HG02943 (cell line): ENCODE results near the gene DLK2.
"Not testable (repeated sequence)": the region's sequence is repeated elsewhere in the genome, so short reads cannot be mapped to it uniquely, and the experiment has no call there.

Experiments used
- ATAC-seq: cut with Tn5 transposase; IDR thresholded peaks from one replicate; pipeline ENCODE4 v1.9.1; 2021; ENCODE audit warnings: mild to moderate bottlenecking, low read depth, moderate library complexity; ENCODE audit not compliant: unreplicated experiment

Gene DLK2

GRCh38 chr6:43481591-43482236 is 26.4 kb upstream of the DLK2 start:
- ATAC-seq, result no peak

DNA sequence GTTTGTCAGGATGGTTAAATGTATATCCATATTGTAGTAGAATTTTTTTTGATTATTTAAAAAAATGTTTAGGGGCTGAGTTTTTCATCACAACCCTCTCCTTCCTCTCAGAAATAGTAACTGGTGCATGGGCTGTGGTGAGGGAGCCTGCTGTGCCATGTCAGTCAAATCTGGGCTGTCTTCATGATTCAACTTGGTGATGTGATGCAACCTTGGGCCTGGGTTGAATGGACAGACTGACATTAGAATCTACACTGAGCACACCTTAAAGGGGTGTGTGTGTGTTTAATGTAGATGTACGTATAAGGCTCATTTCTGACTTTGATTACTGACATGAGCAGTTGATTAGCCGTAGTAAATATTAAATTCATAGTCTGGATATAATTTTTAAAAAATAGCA is 25.7 kb upstream of the DLK2 start:
- ATAC-seq, result no peak

- peak; percentile 15 for ATAC-seq
These were observed 22.6 kb upstream of the DLK2 start for GRCh38 chr6:43478008-43478372.

- ATAC-seq, result peak; percentile 82
These were observed 22.1 kb upstream of the DLK2 start, which contains the start of gene TJAP1 for GRCh38 chr6:43477235-43478007. TSS of gene TJAP1 (plus strand) at chr6:43477570. CDS start at chr6:43499002, 21,432 bp downstream.

DNA sequence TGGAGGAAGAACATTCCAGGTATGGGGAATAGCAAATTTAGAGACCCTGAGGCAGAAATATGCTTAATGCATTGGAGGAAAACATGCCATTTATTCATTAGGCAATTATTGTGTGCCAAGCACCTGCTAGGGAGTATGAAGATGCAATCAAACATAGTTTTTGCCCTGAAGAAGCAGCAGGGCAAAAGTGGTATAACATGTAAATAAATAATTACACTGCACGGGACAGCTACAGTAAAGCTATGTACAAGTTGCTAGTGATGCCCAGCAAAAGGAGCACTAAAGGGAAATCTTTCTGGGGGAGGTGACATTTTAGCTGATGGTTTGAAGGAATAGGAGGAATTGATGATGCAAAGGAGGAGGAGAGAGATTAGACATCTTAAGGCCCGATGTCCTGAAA is 21.4 kb upstream of the DLK2 start:
- no peak for ATAC-seq

- no peak for ATAC-seq
These were observed 20.2 kb upstream of the DLK2 start for GRCh38 chr6:43475516-43475915.

DNA sequence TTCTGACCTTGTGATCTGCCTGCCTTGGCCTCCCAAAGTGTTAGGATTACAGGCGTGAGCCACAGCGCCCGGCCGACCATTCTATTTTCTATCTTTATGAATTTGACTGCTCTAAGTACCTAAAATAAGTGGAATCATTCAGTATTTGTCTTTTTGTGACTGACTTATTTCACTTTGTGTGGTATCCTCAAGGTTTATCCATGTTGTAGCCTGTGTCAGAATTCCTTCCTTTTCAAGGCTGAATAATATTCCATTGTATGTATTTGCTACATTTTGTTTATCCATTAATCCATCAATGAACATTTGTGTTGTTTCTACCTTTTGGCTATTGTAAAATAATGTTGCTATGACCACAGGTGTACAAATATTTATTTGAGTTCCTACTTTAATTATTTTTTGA is 17.2 kb upstream of the DLK2 start:
- no peak for ATAC-seq

GRCh38 chr6:43471399-43471798 is 16.1 kb upstream of the DLK2 start:
- no peak for ATAC-seq

DNA sequence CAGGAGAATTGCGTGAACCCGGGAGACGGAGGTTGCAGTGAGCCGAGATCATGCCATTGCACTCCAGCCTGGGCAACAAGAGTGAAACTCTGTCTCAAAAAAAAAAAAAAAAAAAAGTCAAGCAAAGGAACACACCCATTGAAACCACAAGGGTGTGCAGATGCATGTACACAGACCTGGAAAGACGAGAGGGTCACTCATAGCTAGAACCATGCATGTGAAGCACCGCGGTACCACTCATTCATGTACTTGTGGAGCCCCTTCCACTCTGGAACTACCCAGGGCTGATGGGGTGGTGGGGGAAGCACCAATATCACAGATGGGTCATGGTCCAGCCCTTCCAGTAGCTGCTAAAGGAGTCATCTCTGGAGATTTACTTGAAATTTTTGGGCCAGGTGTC is 14.6 kb upstream of the DLK2 start:
- no peak for ATAC-seq

- ATAC-seq, result no peak
These were observed 13.7 kb upstream of the DLK2 start for GRCh38 chr6:43468748-43469681.

DNA sequence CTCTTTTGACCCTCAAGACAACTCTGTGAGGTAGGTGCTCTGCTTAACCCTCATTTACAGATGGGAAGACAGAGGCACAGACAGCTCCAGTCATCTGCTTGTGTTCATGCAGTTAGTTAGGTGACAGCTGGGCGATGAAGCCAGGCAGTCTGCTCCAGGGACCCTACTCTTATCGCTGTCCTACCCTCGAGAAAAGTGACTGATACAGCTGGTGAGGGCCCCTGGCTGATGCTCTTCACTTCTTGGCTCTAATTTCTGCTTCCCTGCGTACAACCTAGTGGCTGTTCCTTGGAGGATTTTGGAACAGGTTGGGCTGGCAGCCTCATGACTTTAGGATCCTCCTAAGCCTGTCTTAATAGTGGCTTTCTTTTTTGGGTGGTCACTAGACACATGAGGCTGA is 12.9 kb upstream of the DLK2 start:
- ATAC-seq, result no peak

GRCh38 chr6:43467752-43468151 is 12.4 kb upstream of the DLK2 start:
- ATAC-seq, result no peak

GRCh38 chr6:43467265-43467664 is 11.9 kb upstream of the DLK2 start:
- ATAC-seq, result not testable (repeated sequence)

DNA sequence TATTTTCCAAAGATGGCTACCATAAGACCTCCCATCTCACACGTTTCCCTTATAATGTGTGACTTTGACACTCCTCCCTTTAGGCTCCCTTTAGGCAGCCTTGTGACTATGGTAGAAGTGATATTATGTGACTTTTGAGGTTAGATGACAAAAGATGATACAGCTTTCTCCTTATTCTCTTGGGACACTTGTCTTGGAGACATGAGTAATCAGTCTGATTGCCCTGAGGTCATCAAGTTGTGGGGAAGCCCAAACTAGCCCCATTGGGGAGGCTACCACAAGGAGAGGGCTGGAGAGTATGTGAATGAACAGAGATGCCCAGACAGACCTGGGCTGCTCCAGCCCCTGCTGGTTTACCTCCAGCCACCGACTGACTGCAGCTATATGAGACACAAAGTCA is 10.6 kb upstream of the DLK2 start:
- no peak for ATAC-seq

DNA sequence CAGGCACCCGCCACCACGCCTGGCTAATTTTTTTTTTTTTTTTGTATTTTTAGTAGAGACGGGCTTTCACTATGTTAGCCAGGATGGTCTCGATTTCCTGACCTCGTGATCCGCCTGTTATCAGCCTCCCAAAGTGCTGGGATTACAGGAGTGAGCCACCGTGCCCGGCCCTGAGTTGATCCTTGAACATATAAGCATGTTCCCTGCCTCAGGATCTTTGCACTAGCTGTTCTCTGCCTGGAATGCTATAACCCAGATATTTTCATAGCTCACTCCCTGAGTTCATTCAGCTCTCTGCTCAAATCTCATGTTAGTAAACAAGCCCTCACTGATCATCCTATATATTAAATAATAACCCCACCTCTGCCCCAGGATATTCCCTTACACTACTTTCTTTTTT is 9.0 kb upstream of the DLK2 start:
- ATAC-seq, result no peak

- no peak for ATAC-seq
These were observed 6.6 kb upstream of the DLK2 start for GRCh38 chr6:43461936-43462335.

DNA sequence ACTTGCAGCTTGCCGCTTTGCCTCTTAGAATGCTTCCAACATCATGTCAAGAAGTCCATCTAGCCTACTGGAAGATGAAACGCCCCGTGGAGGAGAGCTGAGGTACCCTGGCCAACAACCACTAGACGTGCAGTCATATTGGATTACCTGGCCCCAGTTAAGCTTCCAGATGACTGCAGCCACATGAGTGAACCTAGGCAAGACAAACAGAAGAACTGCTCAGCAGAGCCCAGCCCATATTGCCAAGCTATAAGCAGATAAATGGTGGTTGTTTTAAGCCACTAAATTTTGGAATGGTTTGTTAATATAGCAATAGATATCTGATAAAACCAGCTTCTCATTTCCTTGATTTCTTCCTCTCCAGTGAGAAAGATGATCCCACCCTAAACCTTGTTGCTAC is 4.7 kb upstream of the DLK2 start:
- no peak for ATAC-seq

DNA sequence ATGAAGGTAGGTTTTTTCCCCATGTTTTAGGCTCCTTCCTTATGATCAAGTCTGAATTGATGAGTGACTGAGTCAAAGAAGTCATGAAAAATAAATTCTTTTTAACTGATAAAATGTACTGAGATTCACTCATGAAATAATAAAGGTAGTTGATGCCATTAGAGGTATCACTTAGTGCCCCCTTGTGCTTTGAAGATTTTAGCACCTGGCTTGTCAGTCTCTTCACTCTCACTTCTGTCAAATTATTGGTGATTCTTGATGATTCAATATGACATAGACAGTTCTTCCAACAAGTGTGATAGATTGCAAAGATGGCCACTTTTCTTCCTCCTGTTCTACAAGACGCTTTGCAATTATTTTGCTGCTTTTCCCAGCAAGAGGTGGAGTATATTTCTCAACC is 4.2 kb upstream of the DLK2 start:
- no peak for ATAC-seq

DNA sequence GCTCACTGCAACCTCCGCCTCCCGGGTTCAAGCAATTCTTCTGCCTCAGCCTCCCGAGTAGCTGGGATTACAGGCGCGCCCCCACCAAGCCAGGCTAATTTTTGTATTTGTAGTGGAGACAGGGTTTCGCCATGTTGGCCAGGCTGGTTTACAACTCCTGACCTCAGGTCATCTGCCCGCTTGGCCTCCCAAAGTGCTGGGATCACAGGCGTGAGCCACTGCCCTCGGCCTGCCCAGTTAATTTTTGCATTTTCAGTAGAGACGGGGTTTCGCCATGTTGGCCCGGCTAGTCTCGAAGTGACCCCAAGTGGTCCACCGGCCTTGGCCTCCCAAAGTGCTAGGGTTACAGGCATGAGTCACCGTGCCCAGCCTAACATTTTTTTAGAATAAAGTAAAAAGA is 2.8 kb upstream of the DLK2 start:
- ATAC-seq, result not testable (repeated sequence)

GRCh38 chr6:43457643-43458042 is 2.3 kb upstream of the DLK2 start:
- ATAC-seq, result no peak
